Stimulated activated CD4-positive, alpha-beta T cell treated with anti-CD3 and anti-CD28 coated beads, Interleukin-1b, Interleukin-23, amount 100 ng/mL, for 48 hours (primary cell): ENCODE measurements around the gene DSC3.

Experiments
- DNase-seq: peaks from one replicate; pipeline ENCODE4 v3.0.0-alpha.2; 2020

The DSC3 gene

DNA sequence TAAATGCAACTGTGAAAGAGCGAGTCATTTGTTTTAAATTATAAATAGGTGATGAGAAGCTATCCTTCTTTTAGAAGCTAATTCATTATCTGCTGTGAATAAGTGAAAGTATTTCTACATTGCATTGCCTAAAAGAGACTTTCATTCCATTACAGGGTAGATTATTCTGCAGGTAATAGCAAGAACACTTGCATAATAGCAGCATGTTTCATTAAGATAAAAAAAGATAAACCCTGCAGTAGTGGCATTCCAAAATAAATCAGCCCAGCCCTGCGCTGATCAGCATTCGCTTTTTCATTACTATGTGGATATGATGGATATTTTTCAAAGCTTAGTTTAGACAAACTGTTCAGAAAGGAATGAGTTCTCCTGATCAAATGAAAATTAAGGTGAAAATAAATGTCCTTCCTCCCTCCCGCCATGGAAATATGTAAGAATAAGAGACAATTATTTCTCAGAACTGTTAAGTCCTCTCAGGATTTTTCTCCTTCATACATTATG, 72.8 kb downstream of the DSC3 start:
- no peak for DNase-seq

DNA sequence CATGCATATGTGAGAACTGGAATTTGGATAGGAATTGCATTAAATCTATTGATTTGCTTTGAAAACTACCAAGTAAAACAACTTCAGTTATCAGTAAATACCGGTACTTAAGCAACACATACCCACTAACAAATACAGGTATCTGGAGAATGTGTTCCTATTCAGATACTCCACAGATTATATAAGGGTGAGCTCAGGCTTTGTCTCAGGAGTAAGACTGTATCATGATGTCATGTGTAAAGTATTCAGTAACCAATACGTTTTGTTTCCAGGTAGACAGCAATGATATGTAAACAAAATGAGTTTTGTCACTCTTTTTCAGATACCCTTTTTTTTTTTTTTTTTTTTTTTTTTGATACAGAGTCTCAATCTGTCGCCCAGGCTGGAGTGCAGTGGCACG, 74.8 kb downstream of the DSC3 start:
- DNase-seq = no peak

DNA sequence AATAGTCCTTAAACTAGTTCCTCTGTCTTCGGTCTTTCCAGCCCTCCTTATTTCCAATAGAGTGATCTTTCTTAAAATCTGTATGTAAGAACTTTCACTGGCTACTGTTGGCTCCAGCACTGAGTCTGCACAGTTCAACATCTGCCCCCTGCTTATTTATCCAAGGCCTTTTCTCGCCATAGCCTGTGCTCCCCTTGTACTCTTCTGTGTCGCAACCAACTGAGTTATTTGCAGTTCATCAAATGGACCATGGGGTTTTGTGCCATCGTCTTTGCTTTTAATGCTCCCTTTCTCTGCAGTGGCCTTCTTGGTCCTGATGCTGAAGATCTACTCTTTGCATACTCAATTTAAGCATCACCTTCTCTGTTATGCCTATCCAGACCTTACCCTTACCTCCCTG, 77.3 kb downstream of the DSC3 start:
- no peak for DNase-seq

DNA sequence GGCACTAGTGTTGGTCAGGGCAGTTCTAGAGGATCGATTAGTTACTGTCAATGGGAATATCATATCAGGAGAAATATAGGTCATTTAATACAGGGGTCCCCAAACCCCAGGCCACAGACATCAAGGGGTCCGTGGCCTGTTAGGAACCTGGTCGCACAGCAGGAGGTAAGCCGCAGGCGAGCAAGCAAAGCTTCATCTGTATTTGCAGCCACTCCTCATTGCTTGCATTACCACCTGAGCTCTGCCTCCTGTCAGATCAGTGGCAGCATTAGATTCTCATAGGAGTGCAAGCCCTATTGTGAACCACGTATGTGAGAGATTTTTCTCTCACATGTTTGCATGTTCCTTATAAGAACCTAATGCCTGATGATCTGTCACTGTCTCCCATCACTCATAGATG, 81.9 kb downstream of the DSC3 start:
- no peak for DNase-seq

GRCh38 chr18:30957066-30957465, 85.5 kb downstream of the DSC3 start:
- DNase-seq = no peak

DNA sequence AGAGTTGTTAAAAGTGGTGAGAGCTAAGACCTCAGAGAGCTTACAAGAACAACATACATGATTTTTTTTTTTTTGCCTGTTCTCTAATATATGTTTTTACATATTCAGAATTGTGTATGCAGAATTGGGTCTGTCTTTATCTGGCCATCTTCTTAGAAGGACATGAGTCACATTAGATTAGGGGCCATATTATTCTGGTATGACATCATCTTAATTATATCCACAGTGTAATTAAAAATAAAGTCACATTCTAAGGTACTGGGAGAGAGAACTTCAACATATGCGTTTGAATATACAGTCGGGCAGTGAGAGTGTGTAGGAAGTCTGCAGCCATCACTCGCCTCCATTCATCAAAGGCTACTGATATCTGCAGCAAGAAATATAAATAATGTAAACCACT, 88.3 kb downstream of the DSC3 start:
- no peak for DNase-seq

GRCh38 chr18:30945761-30946160, 96.8 kb downstream of the DSC3 start:
- no peak for DNase-seq

DNA sequence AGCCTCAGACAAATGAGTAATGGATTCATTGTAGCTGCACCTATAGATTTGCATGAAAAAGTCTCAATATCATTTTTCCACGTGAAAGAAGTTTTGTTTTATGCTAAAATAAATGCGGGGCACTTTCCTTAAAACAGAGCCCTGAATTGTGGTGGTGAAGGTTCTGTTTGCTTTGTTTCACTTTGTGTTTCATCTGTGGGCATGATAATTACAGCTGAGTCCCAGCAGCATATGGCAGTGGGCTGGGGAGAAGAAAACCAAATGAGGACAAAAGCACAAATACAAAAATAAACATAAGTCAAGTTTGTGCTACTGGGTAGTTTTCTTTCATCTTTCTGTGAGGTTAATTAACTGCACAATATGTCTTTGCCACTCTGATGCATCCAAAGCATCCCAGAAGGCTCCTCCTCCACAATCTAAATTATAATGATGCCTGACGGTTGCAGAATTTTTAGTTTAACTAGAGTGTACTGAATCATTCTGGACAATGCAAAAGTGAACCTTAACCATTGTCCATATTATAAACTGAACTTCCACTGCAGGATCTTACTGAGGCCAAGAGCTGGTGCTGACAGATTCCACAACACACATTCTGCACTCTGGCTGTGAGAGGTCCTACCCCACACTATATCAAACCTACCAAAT, 97.6 kb downstream of the DSC3 start:
- DNase-seq = no peak

GRCh38 chr18:30940952-30941539, 101.5 kb downstream of the DSC3 start:
- DNase-seq = no peak
